M059J (cell line): ENCODE measurements around the gene SH2D3C. TPM values are rescaled to one million over a fixed set of nuclear protein-coding genes. Genes with fewer than 3 reads are reported as not detected.

Experiments
- DNase-seq: peaks from one replicate; pipeline ENCODE4 v3.0.0-alpha.2; 2012; ENCODE audit warnings: low read depth
- total RNA-seq: library from RNA; depleted of rRNA; stranded (reverse); fragments of >200 nt; shearing (Covaris generic); gene quantifications from 2 replicates; pipeline ENCODE4 v1.2.3, GENCODE V29; 2014

The SH2D3C gene
- total RNA-seq, 1 experiment from 2014 or later: not detected

GRCh38 chr9:127744398-127745110, 33.9 kb downstream of the SH2D3C start:
- no peak for DNase-seq

DNA sequence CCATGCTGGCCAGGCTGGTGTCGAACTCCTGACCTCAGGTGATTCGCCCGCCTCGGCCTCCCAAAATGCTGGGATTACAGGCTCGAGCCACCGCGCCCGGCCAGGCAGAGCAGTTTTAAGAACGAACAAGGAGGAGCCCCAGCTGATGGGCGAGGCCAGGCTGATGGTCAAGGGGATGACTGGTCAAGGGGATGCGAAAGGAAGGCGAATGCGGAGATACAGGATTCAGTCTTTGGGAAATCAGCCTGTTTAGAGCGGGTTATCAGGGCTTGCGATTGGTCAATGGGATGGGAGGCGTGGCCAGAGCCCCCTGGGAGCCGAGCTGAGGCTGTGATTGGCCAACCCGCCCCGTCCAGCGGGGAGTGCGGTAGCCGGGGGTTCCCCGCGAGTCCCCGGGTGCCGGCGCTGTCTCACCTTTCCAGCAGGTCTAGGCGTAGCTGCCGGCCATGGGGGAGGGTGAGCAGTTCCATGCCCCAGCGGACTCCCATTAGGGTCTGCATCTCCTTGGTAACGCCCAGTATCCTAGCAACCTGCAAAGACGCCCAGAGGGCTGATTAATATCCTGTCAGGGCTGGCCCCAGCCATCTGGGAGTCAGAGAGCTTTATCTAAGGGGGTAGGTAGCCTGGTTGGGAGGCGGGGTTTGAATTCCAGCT, 35.9 kb downstream of the SH2D3C start:
- DNase-seq: peak; percentile 93

DNA sequence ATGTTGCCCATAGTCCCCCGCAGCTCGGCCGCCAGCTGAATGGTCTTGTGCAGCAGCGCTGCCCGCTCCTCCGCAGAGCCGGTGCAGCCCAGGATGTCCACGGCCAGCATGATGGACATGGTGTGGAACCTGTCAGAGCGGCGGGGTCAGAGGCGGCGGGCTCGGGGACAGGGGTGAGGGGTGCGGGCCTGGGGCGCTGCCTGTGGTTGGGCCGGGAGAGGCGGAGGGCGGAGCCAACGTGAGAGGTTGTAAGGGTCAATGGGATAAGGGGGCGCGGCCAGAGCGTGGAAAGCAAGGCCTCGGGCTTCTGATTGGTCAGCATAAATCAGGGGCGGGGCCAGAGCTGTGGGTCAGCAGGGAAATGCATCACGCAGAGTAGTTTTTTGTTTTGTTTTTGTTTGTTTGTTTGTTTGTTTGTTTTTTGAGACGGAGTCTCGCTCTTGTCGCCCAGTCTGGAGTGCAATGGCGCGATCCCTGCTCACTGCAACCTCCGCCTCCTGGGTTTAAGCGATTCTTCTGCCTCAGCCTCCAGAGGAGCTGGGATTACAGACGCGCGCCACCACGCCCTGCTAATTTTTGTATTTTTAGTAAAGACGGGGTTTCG, 36.5 kb downstream of the SH2D3C start:
- peak; percentile 77 for DNase-seq

DNA sequence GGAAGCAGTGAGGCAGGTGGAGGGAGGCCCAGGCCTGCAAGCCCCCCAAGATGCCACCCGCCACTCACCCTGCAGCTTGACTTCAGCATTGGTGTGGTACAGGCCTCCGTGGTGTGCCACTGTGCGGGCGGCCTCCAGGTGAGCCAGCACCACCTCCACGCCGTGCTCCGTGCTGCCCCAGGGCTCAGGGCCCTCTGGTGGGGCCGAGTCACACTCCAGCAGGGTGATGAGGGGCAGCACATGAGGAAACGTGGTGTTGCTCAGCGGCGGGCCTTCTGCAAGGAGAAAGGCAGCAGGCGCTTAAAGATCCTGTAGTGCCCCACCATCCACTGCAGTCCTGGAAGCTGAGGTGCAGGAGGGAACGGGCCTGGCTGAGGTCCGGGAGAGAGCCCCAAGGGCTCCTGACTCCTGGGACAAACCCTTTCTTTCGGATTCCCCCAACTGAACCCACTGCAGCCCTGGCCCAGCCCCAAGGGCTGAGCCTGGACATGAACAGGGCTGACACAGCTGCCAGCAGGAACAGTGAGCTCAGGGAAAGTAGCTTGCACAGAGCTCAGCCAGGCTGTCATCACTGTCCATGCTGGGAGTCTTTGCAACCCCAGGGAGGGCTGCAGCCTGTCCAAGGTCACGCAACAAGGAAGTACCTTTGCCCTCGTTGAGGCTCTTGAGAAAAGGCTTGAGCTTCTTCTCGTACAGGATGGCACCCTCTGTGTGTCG, 38.7 kb downstream of the SH2D3C start:
- no peak for DNase-seq

DNA sequence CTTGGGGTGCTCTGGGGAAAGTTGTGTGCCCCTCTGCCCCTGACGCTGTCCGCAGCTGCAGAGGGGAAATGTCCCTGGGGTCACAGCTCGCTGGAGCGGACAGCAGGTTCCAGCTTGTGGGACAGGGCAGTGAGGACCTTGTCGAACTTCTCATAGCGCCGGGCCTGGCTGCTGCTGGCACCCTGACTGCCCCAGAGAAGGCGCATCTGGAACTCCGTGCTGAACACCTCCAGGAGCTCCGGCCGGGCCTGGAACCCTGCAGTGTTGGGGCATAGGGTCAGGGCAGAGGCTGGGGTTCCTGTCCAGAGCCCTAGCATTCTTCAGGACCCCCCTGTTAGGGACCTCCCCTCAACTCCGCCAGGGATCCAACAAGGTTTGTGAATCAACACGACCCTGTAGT, 39.8 kb downstream of the SH2D3C start:
- DNase-seq: no peak

DNA sequence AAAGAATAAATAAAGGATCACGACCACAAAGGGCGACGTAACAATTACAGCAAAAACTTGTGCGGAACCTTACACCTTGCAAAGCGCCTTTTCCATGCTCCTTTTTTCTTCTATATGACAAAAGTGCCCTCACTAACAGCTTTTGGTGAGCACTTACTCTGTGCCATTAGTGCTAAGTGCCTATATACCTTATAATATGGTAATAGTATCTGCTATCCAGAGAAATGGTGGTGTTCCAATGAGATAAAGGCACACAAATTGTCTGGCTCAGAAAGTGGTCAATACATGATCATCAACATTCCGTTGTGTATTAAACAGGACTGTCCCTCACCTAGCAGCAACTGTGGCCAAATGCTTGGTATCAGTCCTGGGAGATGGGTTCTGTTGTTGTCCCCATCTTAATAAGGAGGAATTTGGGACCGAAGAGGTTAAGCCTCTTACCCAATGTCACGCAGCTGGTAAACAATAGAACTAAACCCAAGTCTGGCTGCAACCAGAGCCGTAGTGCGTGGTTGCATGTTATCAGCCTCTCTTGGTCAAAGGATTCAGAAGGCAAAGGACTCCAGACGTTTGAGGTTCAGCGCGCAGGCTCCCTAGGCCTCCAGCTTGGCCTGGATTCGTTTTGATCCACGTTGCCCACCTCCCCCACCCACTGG, 42.8 kb downstream of the SH2D3C start:
- DNase-seq: no peak

- DNase-seq: peak; percentile 96
These were observed 43.5 kb downstream of the SH2D3C start, which contains the start of gene TOR2A for GRCh38 chr9:127734747-127735529. Gene TOR2A (minus strand): TSS chr9:127735294. CDS start chr9:127735270, 24 bp downstream.

GRCh38 chr9:127734247-127734746, 44.2 kb downstream of the SH2D3C start:
- DNase-seq: no peak

- no peak for DNase-seq
These were observed 44.9 kb downstream of the SH2D3C start for GRCh38 chr9:127733614-127734013.

GRCh38 chr9:127732444-127732843, 46.0 kb downstream of the SH2D3C start:
- no peak for DNase-seq

- no peak for DNase-seq
These were observed 46.5 kb downstream of the SH2D3C start for GRCh38 chr9:127731938-127732337.

- no peak for DNase-seq
These were observed 47.6 kb downstream of the SH2D3C start for GRCh38 chr9:127730799-127731410.

- DNase-seq: no peak
These were observed 48.2 kb downstream of the SH2D3C start for GRCh38 chr9:127730262-127730661.

DNA sequence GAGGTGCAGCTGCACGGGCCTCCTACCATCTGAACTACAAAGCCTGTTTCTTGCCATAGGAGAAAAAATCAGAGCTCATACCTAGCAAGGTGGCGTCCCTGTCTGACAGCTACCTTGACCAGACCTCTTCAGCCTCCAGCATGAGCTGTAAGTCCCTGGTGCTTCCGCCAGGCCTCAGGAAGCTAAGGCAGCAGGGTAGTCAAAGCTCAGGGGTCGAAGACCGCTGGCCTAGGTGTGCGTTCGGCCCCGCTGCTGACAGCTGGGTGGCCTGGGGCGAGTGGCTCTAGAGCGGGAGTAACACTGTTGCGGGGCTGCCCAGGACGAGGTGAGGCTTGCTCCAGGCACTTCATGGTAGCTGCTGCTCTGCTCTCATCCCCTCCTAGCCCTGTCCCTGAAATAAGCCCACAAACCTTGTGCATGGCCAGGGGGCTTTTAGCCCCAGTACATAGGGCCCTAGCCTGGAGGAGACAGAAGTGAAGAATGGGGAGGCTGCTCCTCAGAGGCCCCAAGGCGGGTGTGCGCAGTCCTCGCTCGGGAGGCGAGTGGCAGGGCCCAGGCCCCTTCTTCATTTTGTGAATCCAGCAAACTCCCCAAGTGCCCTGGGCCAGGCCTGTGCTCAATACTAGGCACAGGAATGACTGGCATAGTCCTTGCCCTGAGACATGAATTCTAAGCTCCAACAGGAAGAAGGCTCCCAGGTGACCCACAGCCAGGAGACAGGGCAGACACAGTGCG, 48.8 kb downstream of the SH2D3C start:
- no peak for DNase-seq

GRCh38 chr9:127728808-127729207, 49.7 kb downstream of the SH2D3C start:
- DNase-seq: no peak

DNA sequence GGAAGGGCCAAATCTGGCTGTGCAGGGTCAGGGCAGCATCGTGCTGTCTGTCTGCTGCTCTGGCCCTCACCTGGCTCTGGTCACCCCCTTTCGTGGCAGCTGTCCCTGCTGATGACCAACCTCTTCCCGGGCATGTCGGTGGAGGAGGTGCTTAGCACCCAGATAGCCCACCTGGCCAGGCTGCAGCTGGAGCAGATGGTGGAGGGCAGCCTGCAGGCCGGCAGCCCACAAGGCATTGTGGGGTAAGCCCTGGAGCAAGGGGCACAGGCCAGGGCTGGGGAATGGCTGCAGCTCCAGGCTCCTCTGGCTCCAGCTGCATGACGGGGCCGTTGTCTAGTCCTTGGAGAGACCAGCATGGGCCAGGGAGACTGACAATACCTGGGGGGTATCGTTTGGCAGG, 51.6 kb downstream of the SH2D3C start:
- DNase-seq: no peak

GRCh38 chr9:127724012-127724411, 54.5 kb downstream of the SH2D3C start:
- no peak for DNase-seq

DNA sequence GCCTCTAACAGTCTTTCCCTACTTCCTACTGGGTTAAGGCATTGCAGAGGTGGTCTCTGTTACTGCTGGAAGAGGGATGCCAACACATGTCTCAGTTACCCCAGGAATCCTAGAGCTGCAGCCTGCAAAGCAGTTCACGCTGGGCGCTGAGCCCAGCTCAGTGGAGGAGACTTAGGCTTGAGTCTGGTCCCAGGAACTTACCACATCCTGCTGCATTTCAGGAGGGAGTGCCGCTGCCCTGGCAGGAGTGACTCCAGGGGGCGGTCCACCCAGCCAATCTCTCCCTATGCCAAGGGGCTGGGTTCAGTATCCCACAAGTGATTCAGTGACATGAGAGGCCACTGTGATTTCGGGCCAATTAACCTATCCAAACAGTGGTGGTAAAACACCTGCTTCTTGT, 55.0 kb downstream of the SH2D3C start:
- peak; percentile 86 for DNase-seq

- no peak for DNase-seq
These were observed 55.5 kb downstream of the SH2D3C start for GRCh38 chr9:127723013-127723412.
